Aorta (tissue), 5 donors: ENCODE data around the gene AP5Z1. TPM values are rescaled to one million over a fixed set of nuclear protein-coding genes. Genes with fewer than 3 reads are reported as not detected.
A peak's percentile ranks its signal among the peaks of the same experiment; 100 is the strongest.

Experiments used
- ATAC-seq: fragments of 200-7000 bp; cut with Tn5 transposase; one replicate; pipeline ENCODE4 v1.9.1; 2022; ENCODE audit warnings: moderate library complexity; ENCODE audit not compliant: low FRiP score
- DNase-seq, 2 donors: peaks; one replicate each; pipeline ENCODE4 v3.0.0-alpha.2; 2020
- H3K27ac ChIP-seq, 2 donors: one replicate each; pipeline ENCODE4 v1.5.1; 2013; ENCODE audit warnings: low read length in 2 of 2, mild to moderate bottlenecking in 2 of 2, moderate library complexity in 2 of 2, control low read depth in 1 of 2, inconsistent platforms in 1 of 2, low read depth in 1 of 2
- H3K27me3 ChIP-seq, 2 donors: one replicate each; pipeline ENCODE4 v1.6.1; 2013; ENCODE audit warnings: control low read depth in 1 of 2, low read length in 1 of 2, mild to moderate bottlenecking in 1 of 2, moderate library complexity in 1 of 2; ENCODE audit not compliant: insufficient read depth in 2 of 2, control insufficient read depth in 1 of 2
- H3K36me3 ChIP-seq, 2 donors: one replicate each; pipeline ENCODE4 v1.6.1; 2013; ENCODE audit warnings: control low read depth in 1 of 2, low read length in 1 of 2, mild to moderate bottlenecking in 1 of 2; ENCODE audit not compliant: insufficient read depth in 2 of 2, control insufficient read depth in 1 of 2
- H3K4me1 ChIP-seq, 2 donors: one replicate each; pipeline ENCODE4 v1.6.1; 2013; ENCODE audit warnings: low read length in 2 of 2, control low read depth in 1 of 2, mild to moderate bottlenecking in 1 of 2, moderate library complexity in 1 of 2; ENCODE audit not compliant: insufficient read depth in 2 of 2, control insufficient read depth in 1 of 2
- H3K4me3 ChIP-seq, 2 donors: one replicate each; pipeline ENCODE4 v1.5.1; 2013; ENCODE audit warnings: low read length in 2 of 2, control low read depth in 1 of 2, mild to moderate bottlenecking in 1 of 2
- H3K9me3 ChIP-seq: one replicate; pipeline ENCODE4 v1.6.1; 2013; ENCODE audit warnings: mild to moderate bottlenecking, low read length; ENCODE audit not compliant: control insufficient read depth
- WGBS, 2 donors: extraction: QIAGEN DNeasy Blood & Tissue Kit; methylation state at CpG; one replicate each; pipeline ENCODE4 v1.1.7; 2013; 5-methylcytosine and 5-hydroxymethylcytosine counted together
- intact Hi-C, 2 donors: fragments of 100-400 bp; cut with DNase I; formaldehyde crosslinking; loops; one replicate each; pipeline versions ENCODE4 v1.14.2 to v1.15.0; 2022
- polyA plus RNA-seq, 2 donors: library from polyadenylated mRNA; stranded (reverse); fragments of 200-250 nt; gene quantifications; one replicate each; pipeline ENCODE4 v1.2.3, GENCODE V29; 2013
- total RNA-seq, 2 donors: library from RNA; stranded (reverse); fragmentation: NEBNext Ultra II Directional; extraction: Animal tissue kit (Norgen Biotek cat#: 25700); gene quantifications; one replicate each; pipeline ENCODE4 v1.2.1, GENCODE V29; 2021
- donor health status: healthy with polysubstance abuse.
- donor health status: Bipolar disorder and iron deficiency.
- donor health status: DM: no; HTN: no; CAD: no.
- donor health status: DM: no; HTN: no; CAD: no.
- donor health status: DM: yes; HTN: yes; CAD: no.

AP5Z1 gene
- total and polyA plus RNA-seq, 4 donors = 12.5 to 99.9 (median 38.0) TPM

DNA sequence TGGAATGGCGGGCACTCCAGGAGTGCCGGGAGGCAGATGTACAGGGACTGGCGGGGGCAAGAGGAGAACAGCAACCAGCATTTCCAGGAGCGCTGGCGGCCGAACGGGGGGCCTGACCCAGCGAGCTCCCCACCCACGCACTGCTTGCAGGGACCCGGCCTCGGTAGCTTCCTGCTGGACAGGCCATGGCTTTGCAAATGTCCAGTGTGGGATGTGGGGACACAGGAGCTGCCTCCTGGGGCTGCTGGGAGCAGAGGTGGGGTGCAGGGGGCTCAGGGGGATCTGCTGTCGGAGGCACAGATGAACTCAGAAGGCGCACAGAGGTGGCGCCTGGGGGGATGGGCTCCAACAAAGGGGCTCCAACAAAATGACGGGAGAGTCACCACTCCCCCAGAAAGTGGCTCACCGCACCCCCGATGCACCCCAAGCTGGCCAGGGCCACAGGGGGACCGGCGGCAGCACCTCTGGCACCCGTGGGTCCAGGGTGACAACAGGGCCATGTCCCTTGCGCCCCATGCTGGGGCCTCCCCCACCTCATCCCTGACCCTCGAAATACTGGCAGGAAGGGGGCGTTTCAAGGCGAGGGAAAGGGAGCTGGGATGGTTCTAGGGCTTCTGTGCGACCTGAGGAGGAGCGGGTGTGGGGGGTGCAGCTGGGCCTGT, 41.1 kb downstream of the AP5Z1 start:
- no peak overlapping the region for H3K27ac ChIP-seq
- H3K4me1 ChIP-seq = no peaks in the 10 kb centered on the region
- peaks cover 1% of the 10 kb centered on the region for H3K9me3 ChIP-seq
- intact Hi-C loops = no loop called here
- no peak for DNase-seq
- H3K27me3 ChIP-seq = no peaks in the 10 kb centered on the region
- 96 to 97% methylated on average over 26 of the region's 26 CpGs for WGBS, 2 donors
- no peak overlapping the region for H3K4me3 ChIP-seq
- H3K36me3 ChIP-seq = no peaks in the 10 kb centered on the region
- no peak for ATAC-seq

DNA sequence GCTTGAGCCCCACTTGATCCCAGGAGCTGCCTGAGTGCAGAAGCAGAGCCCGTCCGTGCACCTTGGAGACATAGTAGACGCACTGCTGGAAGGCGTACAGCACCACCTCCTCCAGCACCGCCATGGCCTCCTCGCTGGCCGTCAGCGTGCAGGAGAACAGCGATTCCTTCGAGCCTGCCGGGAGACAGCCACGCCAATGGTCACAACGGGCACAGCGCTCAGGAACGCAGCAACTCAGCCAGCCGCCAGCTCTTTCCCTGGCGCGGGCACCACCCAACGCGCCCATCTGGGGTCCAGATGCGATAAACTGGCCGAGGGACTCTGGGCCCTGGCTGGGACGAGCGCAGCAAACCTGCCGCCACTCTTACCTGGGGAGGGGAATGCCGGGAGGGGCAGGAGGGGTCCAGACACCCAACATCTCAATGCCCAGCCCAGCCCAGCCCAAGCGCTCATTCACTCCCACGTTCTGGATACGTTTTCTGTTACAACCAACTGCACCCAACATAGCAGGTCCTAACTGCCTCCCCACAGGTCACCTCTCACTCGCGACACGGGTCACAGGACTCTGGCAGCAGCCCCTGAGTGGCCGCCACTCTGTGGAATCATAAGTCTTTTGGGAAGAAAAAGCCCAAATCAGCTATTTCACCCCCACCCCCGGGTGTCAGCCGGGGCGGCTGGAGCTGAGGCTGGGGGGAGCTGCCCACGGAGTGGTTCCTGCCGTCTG, 41.9 kb downstream of the AP5Z1 start:
- 93 to 95% methylated on average over 38 of the region's 38 CpGs for WGBS, 2 donors
- DNase-seq = no peak
- Histone ChIP-seq H3K9me3 (peaks cover 1% of the 10 kb centered on the region), H3K27me3 (no peaks in the 10 kb centered on the region), H3K4me1 (no peaks in the 10 kb centered on the region), H3K27ac (no peak overlapping the region), H3K36me3 (no peaks in the 10 kb centered on the region), H3K4me3 (no peak overlapping the region)
- ATAC-seq = no peak
- intact Hi-C loops = no loop called here

DNA sequence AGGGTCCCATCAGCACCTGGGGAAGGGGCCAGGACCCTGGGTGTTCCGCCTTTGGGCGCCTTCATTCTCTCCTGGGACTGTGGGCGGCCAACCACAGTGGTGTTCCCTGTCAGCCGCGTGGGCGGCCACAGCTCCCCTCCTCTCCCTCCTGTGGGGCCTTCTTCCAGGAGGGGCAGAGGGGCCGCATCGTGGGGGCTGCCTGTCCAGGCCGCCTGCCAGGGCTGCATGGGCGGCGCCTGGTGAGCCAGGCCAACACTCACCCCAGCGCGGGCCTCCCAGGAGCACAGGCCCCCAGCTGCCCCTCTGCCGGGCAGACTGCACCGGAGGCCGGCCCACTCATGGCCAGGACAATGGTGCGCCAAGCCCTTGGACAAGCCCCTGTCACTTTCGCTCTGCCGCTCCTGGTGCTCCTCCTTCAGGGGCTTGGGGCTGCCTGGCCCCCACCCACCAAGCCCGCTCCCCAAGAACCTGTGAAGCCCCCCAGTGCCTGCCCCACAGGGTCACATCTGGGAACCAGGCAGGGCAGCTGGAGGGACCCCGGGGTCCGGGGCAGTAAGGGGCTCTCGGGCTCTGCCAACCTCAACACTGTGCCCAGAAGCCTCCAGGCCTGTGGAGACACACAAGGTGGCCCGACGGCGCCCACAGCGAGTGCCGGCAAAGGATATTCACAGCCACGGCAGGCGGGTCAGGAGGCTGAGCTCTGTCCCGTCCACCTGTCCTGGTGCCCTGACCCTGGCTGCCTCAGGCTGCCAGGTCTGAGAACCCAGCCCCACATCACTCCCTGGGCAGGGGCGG, 42.8 kb downstream of the AP5Z1 start:
- Histone ChIP-seq H3K36me3 (no peaks in the 10 kb centered on the region), H3K4me3 (no peak overlapping the region), H3K27me3 (no peaks in the 10 kb centered on the region), H3K27ac (no peak overlapping the region), H3K4me1 (no peaks in the 10 kb centered on the region), H3K9me3 (peaks cover 1% of the 10 kb centered on the region)
- ATAC-seq (no peak), DNase-seq (no peak)
- WGBS, 2 donors = 82 to 89% methylated on average over 31 to 32 of the region's 32 CpGs
- intact Hi-C loops = no loop called here

DNA sequence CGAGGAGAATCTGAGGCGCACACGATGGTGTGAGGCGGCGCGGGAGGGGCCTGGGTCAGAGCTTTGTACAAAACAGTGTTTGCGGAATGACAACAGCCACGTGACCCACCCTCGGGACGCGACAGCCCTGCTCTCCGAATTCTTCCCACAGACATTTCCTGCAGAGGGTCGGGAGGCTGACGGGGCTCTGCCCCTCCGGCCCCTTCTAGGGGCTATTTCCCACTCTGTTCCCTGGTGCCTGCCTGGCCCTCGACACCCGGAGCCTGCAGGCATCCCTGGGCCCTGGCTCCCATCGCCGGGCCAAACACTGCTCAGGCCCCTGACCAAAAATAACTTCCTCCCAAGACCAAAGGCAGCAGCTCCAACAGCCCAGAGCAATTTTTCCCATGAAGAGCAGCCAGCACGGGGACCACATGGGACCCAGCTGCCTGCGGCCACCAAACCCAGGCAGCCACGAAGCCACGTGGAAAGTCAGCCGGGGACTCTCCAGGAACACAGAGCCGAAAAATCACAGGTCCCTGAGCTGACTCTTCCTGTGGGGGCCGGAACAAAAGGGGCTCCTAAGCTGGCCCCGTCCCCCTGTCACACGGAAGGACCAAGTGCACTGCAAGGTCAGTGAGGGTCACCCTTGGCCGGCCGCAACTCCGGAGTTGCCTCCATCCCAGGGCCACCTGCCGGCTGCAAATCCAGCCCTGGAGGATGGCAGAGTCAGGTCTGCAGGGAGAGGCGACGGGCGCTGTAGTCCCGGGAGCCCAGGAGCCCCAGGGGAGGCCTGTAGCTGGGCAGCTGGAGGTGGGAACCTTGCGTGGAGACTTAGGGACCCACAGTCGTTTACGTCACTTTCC, 44.4 kb downstream of the AP5Z1 start:
- ATAC-seq = peak; percentile 51
- WGBS, 2 donors = 6 to 14% methylated on average over 38 to 39 of the region's 39 CpGs
- peak in 1 of 2 donors; percentile 51 for DNase-seq

DNA sequence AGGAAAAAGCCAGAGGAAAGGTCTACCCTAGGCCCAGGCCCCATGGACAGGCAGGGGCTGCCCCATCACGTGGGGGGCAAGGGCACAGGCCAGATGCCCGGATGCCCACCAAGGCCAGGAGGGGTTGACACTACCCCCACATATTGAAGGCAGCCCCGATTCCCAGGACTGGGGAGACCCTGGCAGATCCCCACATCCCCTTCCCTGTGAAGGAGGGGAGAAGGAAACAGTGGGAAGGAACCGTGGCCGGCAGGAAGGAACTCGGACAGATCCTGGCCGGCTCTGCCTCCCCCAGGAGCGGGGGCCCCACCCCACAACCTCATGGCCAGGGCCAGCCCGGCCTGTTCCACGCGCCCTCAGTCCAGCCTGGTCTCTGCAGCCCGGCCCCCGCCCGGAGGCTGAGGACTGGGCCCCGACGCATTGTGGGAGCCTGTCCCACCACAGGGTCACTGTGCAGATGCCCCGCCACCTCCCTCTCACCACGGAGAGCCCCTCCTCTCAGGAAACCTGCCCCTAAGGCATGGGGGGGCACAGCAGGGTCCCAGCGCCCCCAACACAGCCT, 45.1 kb downstream of the AP5Z1 start:
- Histone ChIP-seq H3K27me3 (no peaks in the 10 kb centered on the region), H3K9me3 (no peaks in the 10 kb centered on the region), H3K4me3 (no peak overlapping the region), H3K36me3 (no peaks in the 10 kb centered on the region), H3K27ac (no peak overlapping the region), H3K4me1 (no peaks in the 10 kb centered on the region)
- 86 to 90% methylated on average over 14 to 19 of the region's 19 CpGs for WGBS, 2 donors
- ATAC-seq (no peak), DNase-seq (no peak)
- intact Hi-C loops = no loop called here

More for the DNA sequence above, 44.4 kb downstream of the AP5Z1 start:
- Histone ChIP-seq H3K9me3 (no peaks in the 10 kb centered on the region), H3K4me1 (no peaks in the 10 kb centered on the region), H3K36me3 (no peaks in the 10 kb centered on the region), H3K27me3 (no peaks in the 10 kb centered on the region), H3K27ac (no peak overlapping the region), H3K4me3 (no peak overlapping the region)
- intact Hi-C loops = no loop called here

DNA sequence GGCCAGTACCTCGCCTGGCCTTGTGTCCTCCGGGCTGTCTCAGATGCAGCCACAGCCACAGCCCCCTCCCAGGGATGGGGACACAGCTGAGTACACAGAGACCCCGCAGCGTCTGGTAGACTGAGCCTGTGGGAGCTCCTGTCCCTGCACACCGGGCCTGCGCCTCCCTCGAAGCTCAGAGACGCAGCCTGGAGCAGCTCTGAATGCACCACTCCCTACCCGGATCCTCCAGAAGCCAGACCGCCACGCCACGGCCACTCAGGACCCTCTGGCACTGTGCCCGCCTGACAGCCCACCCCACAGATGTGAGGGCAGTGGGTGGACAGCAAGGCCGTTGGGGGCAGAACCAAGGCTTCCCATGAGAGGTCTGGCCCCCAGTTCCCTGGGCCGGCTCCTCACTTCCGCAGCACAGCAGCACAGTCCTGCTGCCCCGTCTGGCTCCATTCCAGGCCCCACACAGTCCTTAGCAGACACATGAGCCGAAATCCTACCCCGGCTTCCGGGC, 45.6 kb downstream of the AP5Z1 start:
- no peaks in the 10 kb centered on the region for H3K9me3 ChIP-seq
- DNase-seq (no peak), ATAC-seq (no peak)
- no peak overlapping the region for H3K27ac ChIP-seq
- no peaks in the 10 kb centered on the region for H3K36me3 ChIP-seq
- H3K27me3 ChIP-seq = no peaks in the 10 kb centered on the region
- H3K4me1 ChIP-seq = no peaks in the 10 kb centered on the region
- 90 to 92% methylated on average over 20 of the region's 20 CpGs for WGBS, 2 donors
- no peak overlapping the region for H3K4me3 ChIP-seq
- intact Hi-C loops = no loop called here

DNA sequence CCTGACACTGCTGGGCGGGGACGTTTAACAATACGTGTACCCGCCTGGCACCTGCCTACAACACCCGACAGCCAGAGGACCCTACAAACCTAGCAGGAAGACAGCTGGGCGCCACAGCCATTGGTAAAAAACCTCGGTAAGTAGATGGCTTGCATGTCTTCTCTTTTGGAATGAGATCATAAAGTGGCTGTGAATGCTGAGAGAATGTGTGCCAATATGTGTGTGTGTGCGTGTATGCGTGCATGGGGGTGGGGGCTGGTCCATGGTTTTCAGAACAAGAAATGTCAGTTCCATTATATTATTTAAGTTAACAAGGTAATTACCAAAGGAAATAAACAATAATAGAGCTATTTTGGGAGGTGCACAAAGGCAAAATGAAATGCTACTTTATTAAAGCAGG, 47.3 kb downstream of the AP5Z1 start:
- WGBS, 2 donors = 94 to 96% methylated on average over 9 of the region's 9 CpGs
- DNase-seq = no peak
- intact Hi-C loops = no loop called here

More for the DNA sequence above, 47.3 kb downstream of the AP5Z1 start:
- no peak overlapping the region for H3K27ac ChIP-seq
- H3K4me3 ChIP-seq = no peak overlapping the region
- ATAC-seq = no peak
- no peaks in the 10 kb centered on the region for H3K36me3 ChIP-seq
- H3K9me3 ChIP-seq = no peaks in the 10 kb centered on the region
- H3K4me1 ChIP-seq = no peaks in the 10 kb centered on the region
- no peaks in the 10 kb centered on the region for H3K27me3 ChIP-seq
